C4-2B (cell line): Measurements from ENCODE around the gene LTC4S.

ENCODE experiments used
- CTCF ChIP-seq: fragments of 450-650 bp; conservative IDR thresholded peaks from 2 replicates; pipeline ENCODE4 v1.5.1; 2017; ENCODE audit warnings: mild to moderate bottlenecking
- ZFX ChIP-seq: fragments of 450-650 bp; IDR thresholded peaks from 2 replicates; pipeline ENCODE4 v1.6.1; 2017

DNA sequence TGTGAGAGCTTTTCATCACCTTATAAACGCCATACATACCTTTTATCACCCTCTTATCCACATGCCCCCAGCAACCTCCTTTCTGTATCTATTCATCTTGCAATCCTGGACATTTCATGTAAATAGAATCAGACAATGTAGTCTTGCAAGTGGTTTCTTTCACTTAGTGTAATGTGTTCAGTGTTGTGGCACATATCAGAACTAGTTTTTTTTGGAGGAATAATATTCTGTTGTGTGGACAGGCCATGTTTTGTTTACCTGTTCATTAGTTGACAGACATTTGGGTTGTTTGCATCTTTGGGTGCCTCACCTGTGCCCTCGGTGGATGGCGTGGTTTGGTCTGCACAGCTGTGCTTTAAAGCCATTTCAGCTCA is 28.3 kb downstream of the LTC4S start:
- TF ChIP-seq CTCF, result no peak
- TF ChIP-seq ZFX, result no peak
